BLaER1 (cell line): ENCODE results near the gene OR51A7.
"Not testable (repeated sequence)": the region's sequence is repeated elsewhere in the genome, so short reads cannot be mapped to it uniquely, and the experiment has no call there.

Experiments used
- H3K27ac ChIP-seq: shearing (Covaris generic); formaldehyde crosslinking; 2 replicates; pipeline ENCODE4 v1.8.1; 2022
- H3K27me3 ChIP-seq: shearing (Covaris generic); formaldehyde crosslinking; 2 replicates; pipeline ENCODE4 v1.8.1; 2022
- H3K36me3 ChIP-seq: shearing (Covaris generic); formaldehyde crosslinking; 2 replicates; pipeline ENCODE4 v1.8.1; 2022
- H3K4me1 ChIP-seq: shearing (Covaris generic); formaldehyde crosslinking; 2 replicates; pipeline ENCODE4 v1.8.1; 2022
- H3K4me2 ChIP-seq: shearing (Covaris generic); formaldehyde crosslinking; 2 replicates; pipeline ENCODE4 v1.8.1; 2022
- H3K4me3 ChIP-seq: shearing (Covaris generic); formaldehyde crosslinking; 2 replicates; pipeline ENCODE4 v1.8.1; 2022
- H3K9ac ChIP-seq: shearing (Covaris generic); formaldehyde crosslinking; 2 replicates; pipeline ENCODE4 v1.8.1; 2022
- H3K9me3 ChIP-seq: shearing (Covaris generic); formaldehyde crosslinking; 2 replicates; pipeline ENCODE4 v1.8.1; 2022
- H4K20me1 ChIP-seq: shearing (Covaris generic); formaldehyde crosslinking; 2 replicates; pipeline ENCODE4 v1.8.1; 2022
- Cebpa-rat ChIP-seq: shearing (Covaris generic); IDR thresholded peaks from 2 replicates; pipeline ENCODE4 v1.8.1; 2022

OR51A7 gene

DNA sequence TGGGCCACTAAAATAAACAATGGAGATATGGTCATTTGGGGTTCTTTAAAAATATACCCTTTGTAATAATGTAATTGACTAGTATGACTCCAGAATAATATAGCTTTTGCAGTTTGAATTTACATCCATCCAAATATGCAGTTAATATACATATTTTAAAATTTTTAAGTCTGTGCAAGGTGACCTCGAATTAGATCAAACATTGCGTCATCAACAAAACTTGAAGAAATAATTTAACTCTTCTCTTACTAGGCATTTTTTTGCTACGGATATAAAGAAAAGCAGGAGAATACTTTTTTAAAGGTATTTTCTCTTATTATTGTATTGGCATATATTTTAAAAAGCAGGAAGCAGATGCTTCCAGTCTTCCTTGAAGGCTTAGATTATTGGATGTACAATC lies 33.2 kb downstream of the OR51A7 start:
- Histone ChIP-seq H3K27ac (no peak overlapping the region), H3K9ac (no peak overlapping the region), H3K4me2 (no peak overlapping the region), H3K9me3 (no peaks in the 10 kb centered on the region), H4K20me1 (no peaks in the 10 kb centered on the region), H3K4me1 (no peaks in the 10 kb centered on the region), H3K36me3 (no peaks in the 10 kb centered on the region), H3K4me3 (no peak overlapping the region), H3K27me3 (no peaks in the 10 kb centered on the region)
- TF ChIP-seq Cebpa-rat: no peak; the same call in 1 of the 2 replicates

DNA sequence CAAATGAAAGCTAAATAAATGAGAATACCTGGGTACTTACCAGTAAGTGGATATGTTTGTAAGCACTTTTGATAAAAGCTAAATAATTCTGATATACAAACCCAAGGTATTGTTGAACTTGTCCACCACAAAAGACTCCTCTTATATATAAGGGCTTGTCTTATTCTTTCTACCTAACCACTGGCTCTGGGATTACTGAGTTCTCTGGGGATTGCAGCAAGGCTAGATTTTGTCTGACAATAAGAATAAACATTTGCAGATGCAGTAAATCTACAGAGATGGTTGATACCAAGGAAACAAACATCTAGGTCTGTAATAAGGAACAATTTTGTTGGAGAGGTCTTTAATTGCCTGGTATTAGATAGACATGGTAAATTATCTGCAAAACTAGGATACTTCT lies 43.9 kb downstream of the OR51A7 start, which contains the start of gene OR51A4:
Gene OR51A4 (minus strand): TSS at position 101 of the 400 bp plus-strand sequence. CDS start 505 bp downstream, outside the sequence.
- no peak for TF ChIP-seq Cebpa-rat
- Histone ChIP-seq H3K36me3 (no peaks in the 10 kb centered on the region), H3K9me3 (no peaks in the 10 kb centered on the region), H3K9ac (no peak within 1 kb of the TSS), H3K27ac (no peak within 1 kb of the TSS), H3K4me3 (no peak within 1 kb of the TSS), H3K4me1 (no peaks in the 10 kb centered on the region), H3K4me2 (no peak within 1 kb of the TSS), H4K20me1 (no peaks in the 10 kb centered on the region), H3K27me3 (no peaks in the 10 kb centered on the region)

DNA sequence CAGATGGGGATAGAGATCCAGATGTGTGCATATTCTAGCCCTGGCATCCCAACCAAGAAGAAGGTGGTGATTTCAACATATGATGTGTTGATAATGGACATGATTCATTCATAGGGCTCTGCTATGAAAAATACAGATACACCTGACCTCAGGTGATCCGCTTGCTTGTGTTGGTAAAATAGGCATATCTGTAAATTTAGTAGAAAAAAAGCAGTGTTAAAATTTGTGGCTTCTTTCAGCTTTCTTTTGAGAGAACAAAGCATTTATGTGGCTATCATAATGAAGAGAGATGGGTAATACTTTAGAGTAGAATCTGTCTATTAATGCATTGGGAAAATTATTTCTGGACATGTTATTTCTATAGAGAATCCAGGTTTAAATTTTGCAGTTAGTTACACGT lies 52.0 kb downstream of the OR51A7 start, which contains the start of gene OR51A2:
Gene OR51A2 (minus strand): TSS at position 101 of the 400 bp plus-strand sequence. CDS start 0 bp downstream, at position 101.
- H3K4me1 ChIP-seq, H3K9ac ChIP-seq, H3K27ac ChIP-seq, H3K36me3 ChIP-seq, H3K4me2 ChIP-seq, H3K27me3 ChIP-seq, H3K4me3 ChIP-seq, H4K20me1 ChIP-seq, H3K9me3 ChIP-seq: not testable (repeated sequence)

DNA sequence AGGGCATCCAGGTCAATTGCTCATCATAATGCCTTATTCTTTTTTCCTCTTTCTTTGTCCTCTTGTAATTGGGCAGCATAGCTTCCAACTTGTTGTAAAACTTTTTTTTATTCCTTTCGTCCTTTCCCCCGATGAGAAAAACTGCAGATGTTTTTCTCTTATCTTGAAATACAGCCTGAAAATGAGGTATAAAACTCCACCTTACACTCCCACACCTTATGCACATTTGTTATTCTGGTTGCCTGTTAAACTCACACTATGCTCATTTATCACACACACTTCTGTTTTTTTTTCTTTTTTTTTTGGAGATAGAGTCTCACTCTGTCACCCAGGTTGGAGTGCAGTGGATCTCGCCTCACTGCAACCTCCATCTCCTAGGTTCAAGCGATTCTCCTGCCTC lies 53.8 kb downstream of the OR51A7 start:
- H3K9ac ChIP-seq: no peak overlapping the region
- H3K4me3 ChIP-seq: no peak overlapping the region
- H3K27ac ChIP-seq: no peak overlapping the region
- H3K4me1 ChIP-seq: no peaks in the 10 kb centered on the region
- H3K36me3 ChIP-seq: no peaks in the 10 kb centered on the region
- H3K27me3 ChIP-seq: no peaks in the 10 kb centered on the region
- no peaks in the 10 kb centered on the region for H4K20me1 ChIP-seq
- H3K9me3 ChIP-seq: no peaks in the 10 kb centered on the region
- H3K4me2 ChIP-seq: no peak overlapping the region
- no peak for TF ChIP-seq Cebpa-rat
